Myocyte (in vitro differentiated cells): Measurements from ENCODE around the gene FYB2. TPM values are rescaled to one million over a fixed set of nuclear protein-coding genes. Genes with fewer than 3 reads are reported as not detected.

Experiments
- DNase-seq: peaks from one replicate; pipeline ENCODE4 v3.0.0-alpha.2; 2012; ENCODE audit warnings: low read depth
- polyA plus RNA-seq: library from polyadenylated mRNA; unstranded; fragments of >200 nt; gene quantifications from one replicate; pipeline ENCODE4 v1.2.1, GENCODE V29; 2012; ENCODE audit warnings: missing spikeins
- total RNA-seq: library from RNA; depleted of rRNA; stranded (reverse); fragments of >200 nt; gene quantifications from 2 replicates; pipeline ENCODE4 v1.2.3, GENCODE V29; 2014

FYB2 gene, protein sequence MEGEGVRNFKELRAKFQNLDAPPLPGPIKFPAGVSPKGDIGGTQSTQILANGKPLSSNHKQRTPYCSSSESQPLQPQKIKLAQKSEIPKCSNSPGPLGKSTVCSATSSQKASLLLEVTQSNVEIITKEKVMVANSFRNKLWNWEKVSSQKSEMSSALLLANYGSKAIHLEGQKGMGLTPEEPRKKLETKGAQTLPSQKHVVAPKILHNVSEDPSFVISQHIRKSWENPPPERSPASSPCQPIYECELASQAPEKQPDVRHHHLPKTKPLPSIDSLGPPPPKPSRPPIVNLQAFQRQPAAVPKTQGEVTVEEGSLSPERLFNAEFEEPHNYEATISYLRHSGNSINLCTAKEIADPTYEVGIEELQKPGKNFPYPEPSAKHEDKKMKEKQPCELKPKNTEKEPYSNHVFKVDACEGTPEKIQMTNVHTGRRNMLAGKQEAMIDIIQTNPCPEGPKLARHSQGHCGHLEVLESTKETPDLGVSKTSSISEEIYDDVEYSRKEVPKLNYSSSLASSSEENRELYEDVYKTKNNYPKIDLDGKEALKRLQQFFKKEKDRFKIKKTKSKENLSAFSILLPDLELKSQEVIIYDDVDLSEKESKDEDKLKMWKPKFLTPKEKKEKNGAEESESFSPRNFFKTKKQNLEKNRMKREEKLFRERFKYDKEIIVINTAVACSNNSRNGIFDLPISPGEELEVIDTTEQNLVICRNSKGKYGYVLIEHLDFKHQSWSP
- not detected in 2 replicates for total RNA-seq
- polyA plus RNA-seq: not detected

- DNase-seq: peak; percentile 11
Observed at GRCh38 chr1:56819387-56819899, at the start of gene FYB2. FYB2 (minus strand) TSS chr1:56819404; CDS start chr1:56819290, 114 bp downstream.

GRCh38 chr1:56868761-56869160 is 49.6 kb upstream of the FYB2 start:
- DNase-seq: no peak

- DNase-seq: no peak
Observed at GRCh38 chr1:56867491-56867890, 48.3 kb upstream of the FYB2 start.

DNA sequence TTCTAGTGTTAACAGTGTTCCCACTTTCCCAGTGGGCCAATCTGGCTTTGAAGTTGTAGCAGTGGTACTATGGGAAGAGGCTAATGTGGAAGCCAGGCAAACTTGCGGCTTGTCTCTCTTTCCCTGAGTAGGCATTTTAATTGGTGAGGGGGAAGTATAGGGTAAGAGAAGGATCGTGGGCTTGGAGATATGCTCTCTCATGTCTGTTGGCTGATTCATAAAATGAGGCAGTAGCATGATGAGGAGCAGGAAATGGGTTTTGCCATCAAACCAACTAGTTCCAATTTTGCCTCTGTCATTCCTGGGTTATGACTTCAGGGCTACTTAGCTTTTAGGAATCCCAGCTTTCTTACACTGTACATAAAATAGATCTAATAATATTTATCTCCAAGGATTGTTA is 47.5 kb upstream of the FYB2 start:
- no peak for DNase-seq

GRCh38 chr1:56864430-56864829 is 45.2 kb upstream of the FYB2 start:
- no peak for DNase-seq

DNA sequence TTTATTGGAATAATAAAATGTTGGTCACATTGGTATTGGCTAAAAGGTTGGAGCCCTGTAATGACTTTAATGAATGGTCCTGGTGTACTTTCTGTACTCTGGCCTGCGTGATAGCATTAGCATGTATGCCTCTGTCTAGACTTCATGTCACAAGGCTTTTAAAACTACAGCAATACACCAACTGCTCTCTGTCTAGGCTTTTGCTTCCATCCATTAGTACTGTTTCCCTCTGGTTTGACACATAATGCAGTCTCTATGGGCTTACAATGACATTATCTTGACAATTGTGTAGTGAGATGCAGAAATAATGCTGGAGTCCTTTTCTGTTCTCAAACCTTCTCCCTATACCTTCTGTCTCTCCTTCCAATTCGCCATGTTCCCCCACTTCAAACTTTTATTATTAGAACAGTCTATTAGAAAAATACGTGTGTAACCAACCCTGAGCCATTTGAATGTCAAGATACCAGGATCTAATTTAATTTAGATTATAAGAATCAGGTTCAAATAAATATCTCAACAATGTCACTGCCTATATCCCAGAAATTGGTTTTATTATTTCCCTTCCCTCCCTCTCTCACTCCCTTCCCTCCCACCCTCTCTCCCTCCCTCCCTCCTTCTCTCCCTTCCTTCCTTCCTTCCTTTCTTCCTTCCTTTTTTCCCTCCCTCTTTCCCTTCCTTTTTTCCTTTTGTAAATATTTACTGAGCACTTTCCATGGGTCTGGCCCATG is 44.2 kb upstream of the FYB2 start:
- DNase-seq: no peak

DNA sequence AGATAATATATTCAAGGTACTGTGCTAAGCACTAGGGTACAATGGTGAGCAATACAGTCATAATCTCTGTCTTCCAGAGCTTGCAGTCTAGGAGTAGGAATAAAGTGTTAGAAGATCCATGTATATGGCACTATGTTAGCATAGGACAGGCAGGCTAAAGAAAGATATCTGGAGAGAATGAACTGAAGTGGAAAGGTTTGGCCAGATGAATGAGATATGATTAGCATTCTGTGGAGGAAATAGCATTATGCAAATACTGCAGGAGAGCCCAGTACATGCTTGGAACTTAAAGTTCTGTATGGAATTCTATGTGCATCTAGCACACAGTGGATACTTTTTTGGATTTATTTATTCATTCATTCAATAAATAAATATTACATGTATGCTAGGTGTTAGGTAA is 40.1 kb upstream of the FYB2 start:
- no peak for DNase-seq

DNA sequence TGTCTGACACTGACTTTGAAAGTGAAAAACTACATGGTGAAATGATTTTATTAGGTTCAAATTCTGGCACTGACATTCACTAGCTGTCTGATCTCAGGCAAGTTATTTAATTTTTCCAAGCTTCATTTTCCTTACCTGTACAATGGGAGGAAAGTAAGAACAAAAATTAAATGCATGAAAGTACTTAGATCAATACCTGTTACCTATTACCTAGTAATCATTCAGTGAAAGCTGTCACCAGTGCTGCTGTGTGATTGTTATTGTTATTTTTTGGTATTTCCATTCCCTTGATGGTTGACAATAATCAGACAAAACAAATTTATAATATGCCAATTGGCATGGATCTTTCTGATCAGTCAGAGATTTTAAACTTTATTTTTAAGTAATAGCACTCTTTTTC is 37.0 kb upstream of the FYB2 start:
- no peak for DNase-seq

GRCh38 chr1:56855190-56855589 is 36.0 kb upstream of the FYB2 start:
- DNase-seq: no peak

GRCh38 chr1:56854521-56855099 is 35.4 kb upstream of the FYB2 start, which contains the start of gene C8A:
C8A (plus strand) TSS chr1:56854797; CDS start chr1:56854902, 105 bp downstream.
- no peak for DNase-seq

- no peak for DNase-seq
Observed at GRCh38 chr1:56852476-56852875, 33.3 kb upstream of the FYB2 start.

DNA sequence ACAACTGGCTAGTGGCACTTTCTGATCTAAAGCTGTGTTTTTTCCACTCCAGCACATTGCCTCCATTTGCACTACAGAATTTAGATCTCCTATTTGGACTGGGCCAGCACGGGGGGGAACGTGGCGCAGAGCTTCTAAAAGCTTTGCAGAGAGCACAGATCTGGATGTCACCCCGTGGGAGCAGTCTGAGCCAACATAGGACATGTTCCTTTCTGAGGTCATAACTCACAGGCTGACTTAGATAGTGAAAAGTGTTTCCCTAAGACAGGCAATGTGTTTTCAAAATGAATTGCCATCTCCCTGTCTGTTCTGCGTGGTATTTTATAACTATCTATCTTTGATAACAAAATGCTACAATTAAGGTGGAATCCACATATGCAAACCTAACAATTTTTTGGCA is 31.7 kb upstream of the FYB2 start:
- DNase-seq: no peak

DNA sequence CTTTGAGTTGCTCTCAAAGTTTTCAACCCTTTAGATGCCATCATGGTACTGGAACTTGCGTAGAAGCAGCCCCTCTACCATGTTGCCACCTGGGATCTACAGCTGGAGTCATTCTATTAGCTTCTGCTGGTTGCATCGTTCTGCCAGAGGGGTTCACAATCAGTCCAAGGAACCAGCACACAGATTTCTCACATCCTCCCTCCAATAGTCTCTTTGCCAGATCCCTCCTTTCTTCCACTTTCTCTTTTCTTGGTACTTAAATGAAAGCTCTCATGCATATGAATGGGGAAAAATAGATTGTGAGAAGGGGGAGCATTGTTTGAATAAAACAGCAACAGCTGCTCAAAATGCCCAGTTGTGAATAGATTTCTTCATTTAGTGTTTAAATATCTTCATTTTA is 31.2 kb upstream of the FYB2 start:
- no peak for DNase-seq

GRCh38 chr1:56849750-56850149 is 30.5 kb upstream of the FYB2 start:
- DNase-seq: no peak

DNA sequence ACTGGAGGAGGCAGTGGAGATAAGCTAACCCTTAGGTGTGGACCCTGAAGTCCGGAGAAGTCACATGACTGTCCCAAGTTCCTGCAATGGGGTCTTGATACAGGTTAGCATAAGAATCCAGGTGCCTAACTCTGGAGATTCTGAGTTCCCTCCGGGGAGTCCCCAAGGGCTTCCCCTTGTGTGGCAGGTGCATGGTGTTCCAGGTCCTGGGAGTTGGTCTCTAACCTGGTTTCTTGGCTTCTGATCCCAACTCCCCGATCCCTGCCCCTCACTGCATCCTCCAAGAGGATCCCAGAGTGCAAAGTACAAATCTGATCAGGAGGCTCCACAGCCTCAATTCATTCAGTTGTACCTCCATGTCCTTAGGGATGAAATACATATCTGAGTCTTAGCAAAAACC is 26.1 kb upstream of the FYB2 start:
- no peak for DNase-seq

- no peak for DNase-seq
Observed at GRCh38 chr1:56844545-56845136, 25.4 kb upstream of the FYB2 start.

GRCh38 chr1:56843544-56843943 is 24.3 kb upstream of the FYB2 start:
- DNase-seq: no peak

DNA sequence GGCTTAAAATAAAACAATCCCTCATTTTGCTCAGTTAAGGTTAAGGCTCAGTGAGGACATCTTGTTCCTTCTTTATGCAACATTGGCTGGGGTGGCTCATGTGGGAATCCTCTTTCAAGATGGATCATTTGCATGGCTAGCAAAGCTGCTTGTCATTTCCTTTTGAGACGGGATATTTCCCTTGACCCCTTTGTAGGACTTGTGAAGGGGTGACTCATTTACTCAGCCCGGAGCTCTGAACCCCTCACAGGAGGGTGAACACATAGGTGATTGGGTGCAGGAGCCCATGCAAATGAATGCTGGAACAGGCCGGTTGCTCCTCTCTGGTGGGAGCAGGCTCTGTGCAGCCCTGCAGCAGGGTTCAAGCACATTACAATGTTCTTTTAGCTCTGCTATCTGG is 19.6 kb upstream of the FYB2 start:
- no peak for DNase-seq

- no peak for DNase-seq
Observed at GRCh38 chr1:56837244-56837939, 18.2 kb upstream of the FYB2 start.

GRCh38 chr1:56836359-56836758 is 17.2 kb upstream of the FYB2 start:
- DNase-seq: no peak
